NCI-H2029 treated with DMSO at 0.1 percent for 48 hours (cell line): ENCODE measurements around the gene CLOCK.

Source experiments
- DNase-seq: peaks from one replicate; lab custom pipeline; 2025; lab: John Stamatoyannopoulos, UW

The CLOCK gene

GRCh38 chr4:55539658-55540057 lies 7.1 kb downstream of the CLOCK start:
- DNase-seq, result no peak

- DNase-seq, result no peak
Measured at GRCh38 chr4:55538531-55538930, 8.2 kb downstream of the CLOCK start.

- DNase-seq, result no peak
Measured at GRCh38 chr4:55534306-55534705, 12.4 kb downstream of the CLOCK start.

GRCh38 chr4:55530691-55531090 lies 16.0 kb downstream of the CLOCK start:
- no peak for DNase-seq

GRCh38 chr4:55530167-55530566 lies 16.5 kb downstream of the CLOCK start:
- no peak for DNase-seq

GRCh38 chr4:55528491-55528890 lies 18.2 kb downstream of the CLOCK start:
- DNase-seq, result no peak

- no peak for DNase-seq
Measured at GRCh38 chr4:55524844-55525571, 21.7 kb downstream of the CLOCK start.

- DNase-seq, result no peak
Measured at GRCh38 chr4:55518442-55518841, 28.3 kb downstream of the CLOCK start.

- no peak for DNase-seq
Measured at GRCh38 chr4:55517526-55518229, 29.0 kb downstream of the CLOCK start.

- no peak for DNase-seq
Measured at GRCh38 chr4:55512922-55513571, 33.7 kb downstream of the CLOCK start.

GRCh38 chr4:55512077-55512476 lies 34.6 kb downstream of the CLOCK start:
- no peak for DNase-seq

- no peak for DNase-seq
Measured at GRCh38 chr4:55510685-55511084, 36.0 kb downstream of the CLOCK start.

GRCh38 chr4:55509266-55509665 lies 37.4 kb downstream of the CLOCK start:
- no peak for DNase-seq

- no peak for DNase-seq
Measured at GRCh38 chr4:55507612-55508011, 39.1 kb downstream of the CLOCK start.

GRCh38 chr4:55503169-55503568 lies 43.5 kb downstream of the CLOCK start:
- DNase-seq, result no peak

GRCh38 chr4:55500072-55500471 lies 46.6 kb downstream of the CLOCK start:
- no peak for DNase-seq

- no peak for DNase-seq
Measured at GRCh38 chr4:55499495-55499894, 47.2 kb downstream of the CLOCK start.

- no peak for DNase-seq
Measured at GRCh38 chr4:55498051-55498450, 48.7 kb downstream of the CLOCK start.

- DNase-seq, result no peak
Measured at GRCh38 chr4:55491486-55491885, 55.2 kb downstream of the CLOCK start.

GRCh38 chr4:55488716-55489115 lies 58.0 kb downstream of the CLOCK start:
- no peak for DNase-seq

- DNase-seq, result no peak
Measured at GRCh38 chr4:55485821-55486220, 60.9 kb downstream of the CLOCK start.

- DNase-seq, result no peak
Measured at GRCh38 chr4:55483315-55483714, 63.4 kb downstream of the CLOCK start.
